Prostate gland (tissue), 2 donors: Measurements from ENCODE around the gene TXLNA.

ENCODE experiments used
- POLR2AphosphoS5 ChIP-seq: sonication (generic); formaldehyde crosslinking; IDR thresholded peaks from one replicate; pipeline ENCODE4 v1.6.1; 2017; ENCODE audit warnings: antibody characterized with exemption
- TF ChIP-seq, protein P1 (sequence below), 4 experiments: fragments of 200-600 bp in 2 of 4; fragments of 450-650 bp in 2 of 4; sonication (generic) in 2 of 4; IDR thresholded peaks; 1 replicate in 3 of 4; 2 replicates in 1 of 4; pipeline ENCODE4 v1.5.1; 2016 to 2019; ENCODE audit warnings: antibody characterized with exemption in 4 of 4, mild to moderate bottlenecking in 2 of 4, moderate library complexity in 2 of 4

DNA sequence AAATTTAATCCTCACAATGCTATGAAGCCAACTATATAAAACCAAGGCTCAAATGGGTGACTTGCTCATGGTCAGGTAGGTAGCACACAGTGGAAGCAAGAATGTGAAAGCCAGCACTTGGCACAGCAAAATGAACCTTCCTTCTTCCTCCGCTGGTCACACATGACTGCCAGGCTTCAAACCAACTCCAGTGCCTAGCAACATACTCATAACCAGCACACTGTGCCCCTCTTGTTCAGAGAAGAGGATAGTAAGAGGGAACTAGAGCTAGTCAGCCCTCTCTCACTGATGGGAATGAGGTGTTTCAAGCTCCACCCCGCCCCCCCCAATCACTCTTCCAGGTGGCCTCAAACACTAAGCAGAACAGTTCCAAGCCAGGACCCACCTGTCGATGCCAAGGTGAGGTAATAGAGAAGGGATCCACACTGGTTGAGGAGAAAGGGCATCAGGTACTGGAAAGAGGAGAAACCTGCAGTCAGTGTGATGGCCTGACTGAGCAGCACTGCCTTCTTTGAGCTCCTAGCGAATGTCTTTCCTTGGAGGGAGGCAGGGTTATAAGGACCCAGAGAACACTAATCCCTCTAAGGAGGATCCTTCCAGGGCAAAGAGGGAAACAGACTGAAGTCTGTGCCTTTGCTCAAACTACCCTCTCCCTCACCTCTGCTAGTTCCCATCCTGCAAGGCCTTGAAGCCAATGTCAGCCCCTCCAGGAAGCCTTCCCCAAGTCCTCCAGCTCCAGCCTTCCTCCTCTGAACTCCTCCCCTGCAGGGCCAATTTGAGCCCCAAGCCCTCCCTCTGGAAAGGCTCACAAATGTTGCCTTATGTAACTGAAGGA, 41.5 kb downstream of the TXLNA start:
- TF ChIP-seq, protein P1, sequence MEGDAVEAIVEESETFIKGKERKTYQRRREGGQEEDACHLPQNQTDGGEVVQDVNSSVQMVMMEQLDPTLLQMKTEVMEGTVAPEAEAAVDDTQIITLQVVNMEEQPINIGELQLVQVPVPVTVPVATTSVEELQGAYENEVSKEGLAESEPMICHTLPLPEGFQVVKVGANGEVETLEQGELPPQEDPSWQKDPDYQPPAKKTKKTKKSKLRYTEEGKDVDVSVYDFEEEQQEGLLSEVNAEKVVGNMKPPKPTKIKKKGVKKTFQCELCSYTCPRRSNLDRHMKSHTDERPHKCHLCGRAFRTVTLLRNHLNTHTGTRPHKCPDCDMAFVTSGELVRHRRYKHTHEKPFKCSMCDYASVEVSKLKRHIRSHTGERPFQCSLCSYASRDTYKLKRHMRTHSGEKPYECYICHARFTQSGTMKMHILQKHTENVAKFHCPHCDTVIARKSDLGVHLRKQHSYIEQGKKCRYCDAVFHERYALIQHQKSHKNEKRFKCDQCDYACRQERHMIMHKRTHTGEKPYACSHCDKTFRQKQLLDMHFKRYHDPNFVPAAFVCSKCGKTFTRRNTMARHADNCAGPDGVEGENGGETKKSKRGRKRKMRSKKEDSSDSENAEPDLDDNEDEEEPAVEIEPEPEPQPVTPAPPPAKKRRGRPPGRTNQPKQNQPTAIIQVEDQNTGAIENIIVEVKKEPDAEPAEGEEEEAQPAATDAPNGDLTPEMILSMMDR (IDR thresholded peaks at IDR 0.05): no peak
- TF ChIP-seq POLR2AphosphoS5: no peak
